Posterior vena cava (tissue), 2 donors: ENCODE measurements around the gene KCP. TPM values are rescaled to one million over a fixed set of nuclear protein-coding genes. Genes with fewer than 3 reads are reported as not detected.

Experiments
- DNase-seq: peaks from one replicate; pipeline ENCODE4 v3.0.0-alpha.2; 2020; ENCODE audit warnings: low spot score
- intact Hi-C, 2 donors: fragments of 100-400 bp; cut with DNase I; formaldehyde crosslinking; loops; one replicate each; pipeline versions ENCODE4 v1.14.1 to v1.14.2; 2022 to 2023
- total RNA-seq, 2 donors: library from RNA; stranded (reverse); fragmentation: NEBNext Ultra II Directional; extraction: Animal tissue kit (Norgen Biotek cat#: 25700); gene quantifications; one replicate each; pipeline ENCODE4 v1.2.1, GENCODE V29; 2021
- donor health status: DM: yes; HTN: yes; CAD: no.
- donor health status: DM: yes; HTN: yes; CAD: no.

The KCP gene
- total RNA-seq, 2 donors from 2014 or later: 0.95 to 1.3 TPM

DNA sequence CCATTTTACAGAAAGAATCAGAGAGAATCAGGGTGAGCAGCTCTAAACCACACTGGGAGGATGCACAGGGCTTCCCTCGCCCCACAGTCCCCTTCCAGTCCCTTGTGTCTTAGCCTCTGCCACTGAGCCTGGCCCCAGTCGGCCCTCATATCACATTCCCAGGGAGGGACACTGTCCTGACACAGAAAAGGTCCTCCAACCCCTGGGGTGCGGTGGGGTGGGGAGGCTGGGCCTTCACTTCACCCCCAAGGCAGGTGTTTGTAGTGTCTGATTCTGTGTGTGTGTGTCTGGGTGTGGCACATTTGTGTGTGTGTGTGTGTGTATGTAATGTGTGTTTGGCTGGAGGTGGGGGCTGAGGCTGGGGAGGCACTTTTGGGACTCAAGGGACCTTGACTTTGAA lies 1.8 kb upstream of the KCP start:
- peak; percentile 41 for DNase-seq
- intact Hi-C loops: loop anchor here in 1 of 2 donors (5.0 kb wide), 1 partner anchor 185 kb away; no protein-coding TSS in a partner anchor

DNA sequence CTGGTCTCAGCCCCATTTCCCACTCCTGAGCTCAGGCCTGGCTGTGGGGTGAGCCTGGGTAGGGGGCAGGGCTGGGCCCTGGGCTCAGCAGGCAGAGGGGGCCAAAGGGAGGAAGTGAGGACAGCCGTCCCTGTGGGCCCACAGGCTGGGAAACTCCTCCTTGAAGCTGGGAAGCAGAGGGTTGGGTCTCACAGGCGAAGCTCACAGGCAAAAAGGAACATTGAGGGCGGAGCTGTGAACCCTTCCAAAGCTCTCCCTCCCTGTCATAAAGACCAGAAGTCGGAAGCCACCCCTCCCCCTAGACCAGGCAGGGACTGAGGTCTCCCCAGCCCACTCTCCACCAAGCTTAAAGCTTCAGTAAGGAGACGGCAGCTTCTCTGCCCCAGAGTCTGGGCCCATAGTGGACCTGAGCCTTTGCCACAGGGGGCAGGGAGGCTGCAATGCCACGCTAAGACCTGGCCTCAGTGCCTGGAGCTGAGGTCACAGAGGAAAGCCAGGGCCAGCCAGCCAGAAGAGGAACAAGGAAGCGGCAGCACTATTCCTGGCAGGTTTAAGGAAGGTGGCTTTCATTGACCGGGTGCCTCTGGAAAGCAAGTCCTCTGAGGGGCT lies 1.0 kb upstream of the KCP start:
- DNase-seq: peak; percentile 56
- intact Hi-C loops: loop anchor here in 1 of 2 donors (5.0 kb wide), 1 partner anchor 186 kb away; no protein-coding TSS in a partner anchor

DNA sequence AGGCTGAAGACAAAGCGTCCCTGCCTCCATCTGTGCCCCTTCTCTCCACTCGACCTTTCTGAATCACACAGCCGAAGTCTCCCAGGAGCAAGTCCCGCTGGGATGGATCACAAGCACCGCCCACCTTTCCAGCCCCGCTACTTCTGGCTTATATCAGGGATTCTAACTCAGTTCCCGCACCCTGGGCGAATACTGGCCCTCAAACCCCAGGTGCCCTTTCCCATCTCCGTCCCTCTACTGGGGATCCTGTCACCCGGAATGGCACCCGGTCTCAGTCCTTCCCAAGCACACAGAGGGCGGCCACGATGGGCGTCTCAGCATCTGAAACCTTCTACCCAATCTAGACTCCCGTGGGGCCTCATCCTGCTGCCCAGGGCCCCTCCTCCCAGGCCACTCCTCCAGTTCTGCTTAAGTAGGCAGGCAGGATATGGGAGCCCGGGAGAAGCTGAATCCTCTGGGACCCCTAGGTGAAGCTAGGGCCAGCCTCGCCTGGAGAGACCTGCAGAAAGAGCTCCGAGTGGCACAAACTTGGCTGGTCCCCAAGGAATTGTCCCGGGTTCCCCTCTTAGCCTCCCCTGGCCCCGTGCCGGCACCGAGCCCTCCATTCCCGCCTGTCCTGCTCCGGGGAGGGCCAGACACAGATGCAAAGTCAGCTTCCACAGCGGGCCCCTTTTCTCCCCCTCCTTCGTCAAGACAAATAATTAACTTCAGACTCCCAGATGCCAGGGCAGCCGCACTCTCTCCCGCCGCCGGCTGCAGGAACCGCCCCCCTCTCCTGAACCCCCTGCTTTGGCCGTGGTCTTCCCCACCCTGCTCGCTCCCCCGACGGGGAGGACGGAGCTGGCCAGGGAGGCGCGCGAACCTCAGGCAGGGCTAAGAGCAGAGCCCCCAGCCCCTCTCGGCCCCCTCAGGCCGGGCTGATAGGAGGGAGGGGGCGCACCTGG lies 612 bp downstream of the KCP start:
- DNase-seq: peak; percentile 80
- intact Hi-C loops: loop anchor here (5.0 to 10.0 kb wide), 2 partner anchors 185 to 187 kb away; no protein-coding TSS in a partner anchor

DNA sequence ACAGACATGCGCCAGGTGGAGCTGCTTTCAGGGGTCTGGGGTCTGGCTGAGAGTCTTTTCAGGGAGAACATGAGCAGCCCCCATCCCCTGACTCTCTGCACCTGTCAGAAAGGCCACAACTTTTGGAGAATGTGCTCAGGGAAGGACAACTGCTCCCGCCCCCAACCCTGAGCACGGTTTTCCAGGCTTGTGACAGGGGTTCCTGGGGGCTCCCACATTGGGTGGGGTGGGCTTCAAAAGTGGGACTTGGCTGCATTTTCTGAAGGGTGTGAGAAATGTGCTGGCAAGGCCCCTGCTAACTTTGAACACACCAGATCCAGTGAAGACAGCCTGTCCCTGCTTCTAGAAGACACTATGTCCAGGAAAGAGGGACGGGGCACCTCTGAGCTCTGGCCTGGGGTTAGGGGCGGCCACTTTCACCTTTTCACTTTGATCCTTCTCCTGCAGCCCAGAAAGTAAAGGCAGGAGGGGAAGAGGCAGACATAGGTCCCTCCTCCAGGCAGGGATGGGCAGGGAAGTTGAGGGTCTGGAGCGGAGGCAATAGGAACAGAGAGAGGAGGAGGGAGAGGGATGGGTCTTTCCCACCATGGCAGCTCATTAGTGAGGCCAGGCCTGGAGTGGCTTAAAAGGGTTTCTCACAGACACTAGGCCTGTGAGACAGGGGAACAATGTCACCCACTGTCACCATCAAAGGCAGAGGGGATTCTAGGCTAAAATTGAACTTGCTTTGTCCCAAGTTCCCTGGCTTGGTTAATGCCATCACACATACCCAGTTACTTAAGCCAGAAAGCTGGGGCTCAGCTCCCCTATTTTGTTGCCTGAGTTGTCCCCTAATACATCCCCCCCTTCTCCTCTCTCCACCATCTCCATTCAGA lies 1.5 kb downstream of the KCP start:
- peak; percentile 38 for DNase-seq
- intact Hi-C loops: loop anchor here in 1 of 2 donors (10.0 kb wide), 1 partner anchor 186 kb away; no protein-coding TSS in a partner anchor

DNA sequence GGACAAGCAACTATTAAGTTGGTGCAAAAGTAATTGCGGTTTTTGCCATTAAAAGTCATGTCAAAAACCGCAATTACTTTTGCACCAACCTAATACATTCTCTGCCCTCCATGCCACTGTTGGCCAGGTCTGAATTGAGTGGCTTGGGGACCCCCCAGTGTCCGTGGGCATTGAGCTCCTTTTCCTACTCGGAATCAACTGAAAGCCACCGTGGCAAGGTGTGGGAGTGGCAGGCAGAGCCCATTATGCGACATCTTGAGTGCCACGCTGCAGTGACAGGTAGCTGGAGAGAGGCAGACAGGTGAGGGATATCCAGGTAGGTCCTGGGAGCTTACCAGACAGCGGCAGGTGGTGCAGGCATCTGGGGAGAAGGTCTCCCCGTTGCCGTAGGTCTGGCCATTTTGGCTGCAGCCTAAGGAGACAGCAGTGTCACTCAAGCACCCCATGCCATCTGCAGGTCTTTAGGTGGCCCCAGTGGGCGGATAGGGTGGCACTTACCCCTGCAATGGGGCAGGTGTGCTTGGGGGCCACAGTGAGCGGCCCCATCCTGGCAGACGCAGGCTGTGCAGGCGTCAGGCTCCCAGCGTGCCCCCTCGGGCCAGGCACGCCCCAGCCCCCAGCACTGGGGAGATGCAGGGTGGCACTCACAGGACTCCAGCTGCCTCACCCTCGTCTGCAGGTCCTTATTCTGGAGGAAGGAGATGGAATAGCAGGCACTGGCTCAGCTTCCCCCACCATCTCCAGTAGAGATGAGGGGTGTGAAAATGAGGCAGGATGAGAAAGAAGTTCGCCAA lies 3.5 kb downstream of the KCP start:
- intact Hi-C loops: loop anchor here in 1 of 2 donors (10.0 kb wide), 1 partner anchor 188 kb away; no protein-coding TSS in a partner anchor

DNA sequence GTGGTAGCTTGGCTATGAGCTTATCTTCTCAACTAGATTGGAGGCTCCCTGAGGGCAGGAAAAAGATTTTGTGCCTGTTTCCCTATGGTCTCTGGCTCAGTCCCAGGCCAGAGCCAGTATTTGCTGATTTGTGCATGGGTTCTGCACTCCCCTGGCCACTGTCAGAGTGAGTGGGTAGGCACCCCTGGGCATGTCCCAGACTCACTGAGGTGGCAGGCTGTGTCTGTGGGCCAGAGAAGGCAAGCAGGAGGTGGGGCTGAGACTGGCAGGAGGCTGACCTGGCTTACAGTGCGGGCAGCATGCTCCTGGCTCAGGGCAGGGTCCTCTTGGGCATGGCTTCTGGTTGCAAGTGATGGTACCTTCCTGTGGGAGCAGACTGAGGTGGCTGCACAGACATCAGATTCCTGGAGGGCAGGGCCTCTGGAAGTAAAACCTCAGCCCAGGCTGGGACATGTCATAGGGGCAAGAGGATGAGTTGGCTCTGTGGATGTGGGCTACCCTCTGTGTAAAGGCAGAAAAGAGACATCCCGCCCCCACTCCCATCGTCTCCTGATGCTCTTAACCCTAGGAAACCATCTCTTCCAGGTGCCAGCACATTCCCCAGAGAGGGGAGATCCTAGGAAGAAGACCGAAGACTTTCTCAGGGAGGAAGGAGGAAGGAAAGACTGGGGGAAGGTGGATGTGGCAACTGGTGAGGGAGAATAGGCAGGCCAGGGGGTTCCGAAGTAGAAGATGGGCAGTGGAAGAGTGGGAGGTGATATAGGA lies 4.3 kb downstream of the KCP start:
- peak; percentile 55 for DNase-seq

More for the DNA sequence above, 3.5 kb downstream of the KCP start:
- peak; percentile 62 for DNase-seq

DNA sequence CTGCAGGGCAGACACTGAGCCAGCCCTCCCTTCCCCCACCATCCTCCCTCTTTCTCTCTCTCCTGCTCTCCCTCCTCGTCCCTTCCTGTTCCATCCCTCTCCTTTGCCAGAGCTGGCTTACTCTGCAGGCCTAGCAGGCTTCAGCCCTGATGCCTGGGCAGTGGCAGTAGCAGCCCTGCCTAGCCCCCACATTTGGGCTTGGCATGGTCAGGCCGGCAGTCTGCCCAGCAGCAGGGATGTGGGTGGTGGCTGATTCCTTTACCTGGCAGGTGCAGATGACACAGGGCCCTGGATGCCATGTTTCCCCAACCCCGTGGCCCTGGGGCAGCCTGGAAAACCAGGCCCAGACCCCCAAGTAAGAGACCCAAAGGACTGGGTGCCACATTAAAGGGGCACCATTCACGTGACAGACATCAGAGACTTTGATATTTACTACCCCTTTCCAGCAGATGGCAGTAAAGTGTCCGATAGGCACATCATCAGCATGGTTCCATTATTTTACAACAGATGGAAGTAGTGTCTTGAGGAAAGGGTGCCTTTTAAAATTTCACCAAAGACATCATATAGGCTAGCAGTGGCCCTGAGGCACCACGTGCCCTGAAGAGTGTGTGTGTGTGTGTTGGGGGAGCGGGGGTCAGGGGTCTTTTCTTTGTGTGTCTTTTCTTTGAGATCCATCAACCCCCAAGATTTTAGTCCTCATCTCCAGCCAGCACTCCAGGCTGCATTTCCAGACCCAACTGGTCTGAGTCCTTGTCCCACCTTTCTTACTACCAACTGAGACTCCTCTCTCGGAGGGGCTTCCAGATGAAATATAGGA lies 5.9 kb downstream of the KCP start:
- DNase-seq: peak; percentile 53
- intact Hi-C loops: loop anchor here in 1 of 2 donors (10.0 kb wide), 1 partner anchor 190 kb away; no protein-coding TSS in a partner anchor

More for the DNA sequence above, 4.3 kb downstream of the KCP start:
- intact Hi-C loops: loop anchor here in 1 of 2 donors (10.0 kb wide), 1 partner anchor 189 kb away; no protein-coding TSS in a partner anchor

DNA sequence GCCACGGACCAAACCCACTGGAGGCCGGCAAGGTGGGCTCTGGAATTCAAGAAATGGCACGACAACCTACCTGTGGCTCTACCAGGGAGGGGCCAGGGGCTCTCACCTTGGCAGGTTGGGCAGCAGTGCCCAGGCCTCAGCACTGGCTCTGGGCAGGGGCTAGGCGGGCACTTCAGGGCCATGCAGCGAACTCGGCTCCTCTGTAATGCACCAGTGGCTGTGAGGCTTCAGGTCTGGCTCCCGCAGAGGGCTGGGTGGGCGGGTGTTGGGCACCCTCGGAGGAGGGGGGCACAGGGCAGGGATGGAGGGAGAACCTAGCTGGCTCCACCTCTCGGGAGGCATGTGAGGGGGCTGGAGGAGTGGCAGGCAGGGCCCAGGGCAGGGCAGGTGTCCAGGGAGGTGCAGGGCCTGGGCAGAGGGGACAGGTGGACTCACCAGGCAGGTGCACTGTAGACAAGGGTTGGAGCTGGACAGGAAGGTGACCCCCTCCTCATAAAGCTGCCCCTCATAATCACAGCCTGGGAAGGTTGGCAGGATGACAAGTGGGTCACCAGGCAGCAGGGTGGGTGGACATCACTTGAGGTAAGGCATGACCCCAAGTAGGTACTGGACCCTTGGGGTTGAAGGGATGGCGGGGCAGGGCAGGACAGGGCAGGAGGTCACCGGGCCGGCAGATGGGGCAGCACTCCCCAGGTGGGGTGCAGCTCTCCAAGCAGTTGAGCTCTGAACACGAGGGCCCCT lies 6.7 kb downstream of the KCP start:
- intact Hi-C loops: loop anchor here in 1 of 2 donors (10.0 kb wide), 1 partner anchor 191 kb away; no protein-coding TSS in a partner anchor
- peak; percentile 80 for DNase-seq

DNA sequence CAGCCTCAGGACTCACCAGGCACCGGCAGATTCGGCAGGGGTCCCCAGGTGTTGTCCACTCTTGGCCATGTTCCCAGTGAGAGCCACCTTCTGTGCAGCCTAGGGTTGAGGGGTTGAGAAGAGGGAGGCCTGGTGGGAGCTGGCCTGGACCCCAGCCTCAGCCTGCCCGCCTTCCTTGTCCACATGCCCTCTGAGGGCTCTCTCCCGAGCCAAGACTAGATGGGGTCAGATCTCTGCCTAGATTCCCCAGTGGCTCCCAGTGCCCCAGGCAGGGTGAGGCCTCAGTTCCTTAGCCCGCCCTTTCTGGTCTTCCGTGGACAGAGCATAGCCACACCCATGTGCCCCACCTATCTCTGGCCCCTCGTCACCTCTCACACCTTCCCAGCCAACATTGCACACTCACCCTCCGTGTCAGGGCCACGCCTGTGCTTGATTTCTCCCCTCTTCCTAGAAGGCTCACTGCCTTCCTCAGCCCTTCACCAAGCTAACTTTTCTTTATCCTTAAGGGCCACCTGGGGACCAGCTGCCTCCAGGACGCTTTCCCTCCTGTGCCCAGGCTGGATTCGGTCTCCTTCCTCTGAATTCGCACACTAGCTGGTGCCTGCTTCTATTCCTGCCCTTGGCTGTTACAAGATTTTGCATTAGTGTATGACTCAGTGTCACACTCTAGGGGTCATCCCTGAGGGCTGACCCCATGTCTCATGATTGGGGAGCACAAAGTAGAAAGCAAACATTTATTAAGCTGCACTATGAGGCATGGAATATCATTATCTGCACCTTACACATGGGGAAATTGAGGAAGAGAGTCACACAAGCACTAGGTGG lies 7.5 kb downstream of the KCP start:
- peak; percentile 59 for DNase-seq
- intact Hi-C loops: loop anchor here in 1 of 2 donors (10.0 kb wide), 1 partner anchor 192 kb away; no protein-coding TSS in a partner anchor

DNA sequence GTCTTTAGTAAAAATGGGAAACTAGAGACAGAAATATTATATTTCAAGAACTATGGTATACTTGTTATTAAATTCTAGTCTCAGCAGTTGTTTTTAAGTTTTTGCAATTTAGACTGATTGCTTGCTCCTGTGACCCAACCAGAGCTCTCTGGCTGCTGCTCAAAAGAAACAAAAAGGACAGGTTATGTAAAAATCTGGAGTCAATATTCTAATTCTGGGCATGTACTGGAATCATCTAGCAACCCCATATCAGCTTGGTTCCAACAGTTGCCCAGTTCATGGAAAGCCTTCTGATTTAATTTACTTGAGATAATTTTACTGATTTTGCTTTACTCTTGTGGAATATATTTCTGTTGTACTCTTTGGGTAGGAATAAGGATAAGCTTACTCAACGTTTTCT lies 10.3 kb downstream of the KCP start:
- DNase-seq: no peak
- intact Hi-C loops: loop anchor here in 1 of 2 donors (10.0 kb wide), 1 partner anchor 195 kb away; no protein-coding TSS in a partner anchor

DNA sequence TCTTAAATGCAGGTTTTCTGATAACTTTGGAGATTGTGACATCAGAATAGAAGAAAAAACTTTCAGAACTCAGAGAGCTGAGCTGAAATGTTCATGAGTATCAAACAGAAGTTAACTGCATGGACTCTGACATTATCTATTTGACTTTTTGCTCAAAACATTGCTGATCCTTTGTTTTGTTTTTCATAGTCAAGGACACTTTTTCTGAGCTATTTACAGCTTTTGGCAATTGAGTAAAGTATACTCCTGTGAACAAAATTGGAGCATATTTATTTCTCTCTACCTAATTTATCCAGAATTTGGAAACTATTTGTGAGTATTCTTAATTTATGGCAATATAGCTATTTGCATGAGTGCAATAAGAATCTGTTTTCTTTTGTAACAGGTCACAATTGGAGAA lies 11.1 kb downstream of the KCP start:
- DNase-seq: no peak
- intact Hi-C loops: no loop called here

DNA sequence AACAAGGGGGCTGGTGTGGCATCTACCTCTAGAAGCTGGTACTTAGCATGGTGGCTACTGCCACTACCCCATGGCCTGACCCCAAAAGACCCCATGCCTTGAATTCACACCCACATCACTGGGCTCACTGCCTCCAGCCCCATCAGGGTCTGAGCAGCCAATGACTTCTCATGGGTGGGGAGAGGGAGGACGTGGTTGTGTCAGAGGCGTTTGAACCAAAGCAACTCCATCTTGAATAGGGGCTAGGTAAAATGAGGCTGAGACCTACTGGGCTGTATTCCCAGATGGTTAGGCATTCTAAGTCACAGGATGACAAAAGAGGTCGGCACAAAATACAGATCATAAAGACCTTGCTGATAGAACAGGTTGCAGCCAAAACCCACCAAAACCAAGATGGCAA lies 15.2 kb downstream of the KCP start:
- intact Hi-C loops: no loop called here
- DNase-seq: peak; percentile 5

DNA sequence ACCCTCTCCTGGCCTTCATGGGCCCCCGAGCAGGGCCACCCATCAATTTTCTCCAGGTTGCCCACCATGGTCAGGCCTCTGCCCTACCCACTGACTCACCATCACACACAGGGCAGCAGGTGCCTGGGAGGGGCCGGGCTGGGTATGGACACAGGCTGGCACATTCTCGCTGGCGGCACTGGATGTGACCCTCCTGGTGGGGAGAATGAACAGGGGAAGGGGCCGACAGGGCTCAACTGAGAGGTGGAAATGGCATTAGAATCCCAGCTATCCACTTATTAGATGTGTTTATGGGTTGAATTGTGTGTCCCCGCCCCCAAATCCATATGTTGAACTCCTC lies 16.4 kb downstream of the KCP start:
- peak; percentile 46 for DNase-seq
- intact Hi-C loops: no loop called here

DNA sequence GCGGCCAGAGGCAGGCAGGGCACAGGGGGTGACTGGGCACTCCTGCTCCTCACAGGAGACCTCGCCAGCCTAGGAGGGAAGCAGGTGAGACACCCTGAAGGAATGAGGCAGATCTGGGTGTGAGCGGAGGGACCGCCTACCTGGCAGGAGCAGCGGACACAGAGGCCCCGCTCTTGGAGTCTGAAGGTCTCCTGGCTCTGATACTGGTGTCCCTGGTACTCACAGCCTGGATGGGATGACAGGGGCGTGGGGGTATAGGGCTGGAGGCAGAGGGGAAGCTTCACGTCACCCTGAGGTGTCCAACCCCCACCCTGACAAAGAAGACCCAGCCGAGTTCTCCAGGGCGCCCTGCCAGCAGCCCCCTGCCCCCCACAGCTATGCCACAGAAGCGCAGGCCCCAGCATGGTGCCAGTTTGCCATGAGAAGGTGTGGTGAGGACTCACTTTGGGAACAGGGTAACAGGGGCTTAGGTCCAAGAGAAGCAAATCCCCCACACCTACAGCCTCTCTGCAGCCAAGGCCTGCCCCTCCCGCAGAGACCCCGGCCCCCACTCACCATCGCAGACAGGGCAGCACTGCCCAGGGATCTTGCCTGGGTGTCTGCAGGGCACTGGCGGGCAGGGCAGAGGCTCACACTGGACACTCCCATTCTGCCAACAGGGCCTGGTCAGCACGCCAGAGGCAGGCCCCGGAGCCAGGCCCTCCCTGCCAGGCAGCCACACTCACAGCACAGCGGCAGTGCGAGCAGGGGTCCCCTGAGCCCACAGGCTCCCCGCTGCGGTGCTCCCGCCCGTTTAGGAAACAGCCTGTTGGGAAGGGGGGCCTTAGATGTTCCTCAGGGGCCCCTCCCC lies 17.0 kb downstream of the KCP start:
- DNase-seq: peak; percentile 69
- intact Hi-C loops: no loop called here
